Ovary (tissue), 9 donors: ENCODE data around the gene GMPR2. TPM values are rescaled to one million over a fixed set of nuclear protein-coding genes. Genes with fewer than 3 reads are reported as not detected.

Experiments
- DNase-seq, 5 donors: peaks; one replicate each; pipeline ENCODE4 v3.0.0-alpha.2; 2019 to 2020
- H3K27ac ChIP-seq, 2 donors: fragments of 200-600 bp; one replicate each; pipeline versions ENCODE4 v1.5.1 to v1.8.0; 2019 to 2022
- H3K27me3 ChIP-seq: fragments of 200-600 bp; one replicate; pipeline ENCODE4 v1.8.0; 2022
- H3K36me3 ChIP-seq: fragments of 200-600 bp; sonication (generic); one replicate; pipeline ENCODE4 v1.5.1; 2019
- H3K4me1 ChIP-seq: one replicate; pipeline ENCODE4 v1.8.1; 2013; ENCODE audit warnings: mild to moderate bottlenecking, moderate library complexity; ENCODE audit not compliant: insufficient read depth
- H3K4me3 ChIP-seq: fragments of 200-600 bp; sonication (generic); one replicate; pipeline ENCODE4 v1.5.1; 2017
- H3K9me3 ChIP-seq, 2 donors: fragments of 200-600 bp in 1 of 2; sonication (generic) in 1 of 2; one replicate each; pipeline versions ENCODE4 v1.5.1 to v1.8.1; 2013 to 2019; ENCODE audit warnings: mild to moderate bottlenecking in 1 of 2, moderate library complexity in 1 of 2
- CTCF ChIP-seq, 3 donors: fragments of 450-650 bp in 2 of 3; fragments of 200-600 bp in 1 of 3; IDR thresholded peaks; one replicate each; pipeline versions ENCODE4 v1.5.1 to v1.8.0; 2016 to 2022; ENCODE audit warnings: antibody characterized with exemption in 3 of 3, mild to moderate bottlenecking in 1 of 3
- EP300 ChIP-seq: sonication (generic); formaldehyde crosslinking; IDR thresholded peaks from one replicate; pipeline ENCODE4 v1.6.1; 2017; ENCODE audit warnings: antibody characterized with exemption
- POLR2A ChIP-seq: fragments of 450-650 bp; IDR thresholded peaks from one replicate; pipeline ENCODE4 v1.6.1; 2017; ENCODE audit warnings: antibody characterized with exemption, mild to moderate bottlenecking, moderate library complexity
- WGBS, 3 donors: extraction: QIAGEN DNeasy Blood & Tissue Kit in 1 of 3; methylation state at CpG; one replicate each; pipeline versions ENCODE4 v1.1.5 to v1.1.7; 2013 to 2017; 5-methylcytosine and 5-hydroxymethylcytosine counted together
- intact Hi-C, 4 donors: fragments of 100-400 bp; cut with DNase I; formaldehyde crosslinking; loops; one replicate each; pipeline versions ENCODE4 v1.11.0 to v1.15.1; 2022 to 2023
- polyA plus RNA-seq, 2 donors: library from polyadenylated mRNA; stranded (reverse); fragments of 200-250 nt in 1 of 2; fragments of 350-450 nt in 1 of 2; fragmentation: Illumina TruSeq in 1 of 2; extraction: RNeasy Lipid Tissue Mini Kit (QIAGEN cat#74804) in 1 of 2; gene quantifications; one replicate each; pipeline ENCODE4 v1.2.3, GENCODE V29; 2013 to 2014
- total RNA-seq, 7 donors: library from RNA; depleted of rRNA in 2 of 7; stranded (reverse); fragments of >200 nt in 2 of 7; fragmentation: NEBNext Ultra II Directional in 3 of 7; extraction: Animal tissue kit (Norgen Biotek cat#: 25700) in 3 of 7; gene quantifications; one replicate each; pipeline versions ENCODE4 v1.1.0 to v1.2.4, GENCODE V29; 2016 to 2023
- donor health status: DM: no; HTN: no; CAD: no; lungs with moderate emphysema.
- donor health status: DM: no; HTN: no; CAD: no.
- donor health status: Bipolar disorder and iron deficiency.
- donor health status: DM: yes; HTN: yes; CAD: no.
- donor health status: DM: no; HTN: no; CAD: no.
- donor health status: DM: yes; HTN: yes; CAD: no.

Gene GMPR2
- total and polyA plus RNA-seq, 9 donors = 46.2 to 85.7 (median 59.4) TPM

GRCh38 chr14:24226473-24226872, 6.3 kb upstream of the GMPR2 start:
- Histone ChIP-seq H3K27ac (no peak overlapping the region), H3K4me3 (no peak overlapping the region), H3K36me3 (no peaks in the 10 kb centered on the region), H3K4me1 (peaks cover 4% of the 10 kb centered on the region), H3K9me3 (no peaks in the 10 kb centered on the region), H3K27me3 (no peaks in the 10 kb centered on the region)
- intact Hi-C loops = no loop called here
- DNase-seq = no peak
- 77 to 79% (median 77%) methylated on average over 1 of the region's 1 CpG for WGBS, 3 donors
- no peak for TF ChIP-seq EP300
- TF ChIP-seq CTCF (IDR thresholded peaks at IDR 0.05) = no peak
- TF ChIP-seq POLR2A = no peak

- no peak overlapping the region for H3K4me3 ChIP-seq
- no peaks in the 10 kb centered on the region for H3K36me3 ChIP-seq
- peaks cover 8% of the 10 kb centered on the region for H3K4me1 ChIP-seq
- intact Hi-C loops = no loop called here
- whole genome bisulfite sequencing, 3 donors = 0 to 94% (median 34%) methylated on average over 1 of the region's 1 CpG
- TF ChIP-seq CTCF (IDR thresholded peaks at IDR 0.05) (no peak), POLR2A (no peak), EP300 (no peak)
- H3K27ac ChIP-seq = no peak overlapping the region
- no peaks in the 10 kb centered on the region for H3K27me3 ChIP-seq
- no peaks in the 10 kb centered on the region for H3K9me3 ChIP-seq
- no peak for DNase-seq
Measured at GRCh38 chr14:24228902-24229301, 3.8 kb upstream of the GMPR2 start.

- Histone ChIP-seq H3K36me3 (no peaks in the 10 kb centered on the region), H3K4me3 (peak overlapping the region; percentile 84), H3K27ac (peak overlapping the region; percentile 74 to 79), H3K27me3 (no peaks in the 10 kb centered on the region), H3K9me3 (no peaks in the 10 kb centered on the region), H3K4me1 (peaks cover 8% of the 10 kb centered on the region)
- intact Hi-C loops = loop anchor here in 1 of 4 donors (5.0 kb wide), 1 partner anchor 211 kb away; the partner anchor contains the start of gene SDR39U1
- TF ChIP-seq EP300 (no peak), CTCF (IDR thresholded peaks at IDR 0.05) (no peak), POLR2A (no peak)
- DNase-seq = no peak
- 6 to 9% (median 7%) methylated on average over 20 to 23 of the region's 23 CpGs for whole genome bisulfite sequencing, 3 donors
Measured at GRCh38 chr14:24231263-24232120, 1.2 kb upstream of the GMPR2 start.

- peak; percentile 45 for TF ChIP-seq POLR2A
- peak; percentile 21 for TF ChIP-seq EP300
- no peak for TF ChIP-seq CTCF (IDR thresholded peaks at IDR 0.05)
- Histone ChIP-seq H3K4me3 (peak within 1 kb of the TSS; percentile 84), H3K27ac (peak within 1 kb of the TSS; percentile 74 to 79), H3K9me3 (no peaks in the 10 kb centered on the region), H3K4me1 (peaks cover 8% of the 10 kb centered on the region), H3K27me3 (no peaks in the 10 kb centered on the region), H3K36me3 (no peaks in the 10 kb centered on the region)
- WGBS, 3 donors = 0 to 2% (median 0%) methylated on average over 30 of the region's 30 CpGs
- peak; percentile 90 to 95 (median 92) for DNase-seq
- intact Hi-C loops = loop anchor here in 1 of 4 donors (5.0 kb wide), 1 partner anchor 210 kb away; the partner anchor contains the start of gene SDR39U1
Measured at GRCh38 chr14:24232121-24232644, 546 bp upstream of the GMPR2 start, which contains the start of gene NEDD8. Gene NEDD8 (minus strand): TSS chr14:24232367. CDS start chr14:24232267, 100 bp downstream.
